ENCODE data around the gene CEMIP.

CEMIP gene

GRCh38 chr15:80991421-80991820, 212.3 kb downstream of the CEMIP start:
- H3K4me1 ChIP-seq = peaks cover 43 to 49% (median 46%) of the 10 kb centered on the region in 10 experiments
- H3K4me3 ChIP-seq = no peak overlapping the region
- H4K20me1 ChIP-seq = peaks cover 6 to 28% (median 24%) of the 10 kb centered on the region in 11 experiments; a peak in 20 of 22 replicates
- peak overlapping the region; percentile 4 to 94 (median 84); a peak in 18 of 22 replicates for H3K4me2 ChIP-seq
- peaks cover 0 to 5% (median 3%) of the 10 kb centered on the region in 11 experiments; a peak in 10 of 22 replicates for H3K9me3 ChIP-seq (replicated peaks in 1 of 11)
- no peaks in the 10 kb centered on the region for H3K27me3 ChIP-seq
- no peak for TF ChIP-seq Cebpa-rat (IDR thresholded peaks at IDR 0.05)
- peaks cover 0 to 8% (median 2%) of the 10 kb centered on the region in 11 experiments; a peak in 3 of 22 replicates for H3K36me3 ChIP-seq
- no peak overlapping the region for H3K9ac ChIP-seq
- H3K27ac ChIP-seq = peak overlapping the region in 1 of 11 experiments; percentile 12; a peak in 3 of 22 replicates

GRCh38 chr15:80992006-80992405, 212.8 kb downstream of the CEMIP start:
- no peak overlapping the region for H3K4me3 ChIP-seq
- 0 out of 22 replicates have a peak overlapping the region, but pooled peaks of 1 of the 11 experiments have one; percentile 12 for H3K27ac ChIP-seq
- peaks cover 0 to 8% (median 5%) of the 10 kb centered on the region in 11 experiments; a peak in 10 of 22 replicates for H3K9me3 ChIP-seq (replicated peaks in 1 of 11)
- no peaks in the 10 kb centered on the region for H3K27me3 ChIP-seq
- H3K36me3 ChIP-seq = peaks cover 0 to 3% (median 0%) of the 10 kb centered on the region in 11 experiments; a peak in 1 of 22 replicates
- TF ChIP-seq Cebpa-rat (IDR thresholded peaks at IDR 0.05) = no peak
- no peak overlapping the region for H3K9ac ChIP-seq
- peak overlapping the region in 7 of 11 experiments; percentile 4 to 94 (median 81); a peak in 12 of 22 replicates for H3K4me2 ChIP-seq
- peaks cover 6 to 23% (median 18%) of the 10 kb centered on the region in 11 experiments; a peak in 20 of 22 replicates for H4K20me1 ChIP-seq
- H3K4me1 ChIP-seq = peaks cover 37 to 43% (median 40%) of the 10 kb centered on the region in 10 experiments

GRCh38 chr15:80992441-80992840, 213.3 kb downstream of the CEMIP start:
- Histone ChIP-seq H4K20me1 (peaks cover 5 to 18% (median 14%) of the 10 kb centered on the region in 11 experiments; a peak in 18 of 22 replicates), H3K9ac (no peak overlapping the region), H3K4me3 (no peak overlapping the region), H3K36me3 (no peaks in the 10 kb centered on the region), H3K9me3 (replicated peaks in 1 of 11) (peaks cover 0 to 8% (median 5%) of the 10 kb centered on the region in 11 experiments; a peak in 10 of 22 replicates), H3K4me2 (peak overlapping the region in 3 of 11 experiments; percentile 85 to 94 (median 87); a peak in 6 of 22 replicates), H3K27ac (no peak overlapping the region), H3K27me3 (no peaks in the 10 kb centered on the region), H3K4me1 (peaks cover 33 to 39% (median 36%) of the 10 kb centered on the region in 10 experiments)
- no peak for TF ChIP-seq Cebpa-rat (IDR thresholded peaks at IDR 0.05)

- Histone ChIP-seq H3K9me3 (replicated peaks in 1 of 11) (peaks cover 0 to 8% (median 5%) of the 10 kb centered on the region in 11 experiments; a peak in 10 of 22 replicates), H3K4me2 (no peak overlapping the region), H3K4me1 (peaks cover 21 to 38% (median 29%) of the 10 kb centered on the region in 10 experiments), H3K4me3 (no peak overlapping the region), H3K27me3 (no peaks in the 10 kb centered on the region), H4K20me1 (no peaks in the 10 kb centered on the region; a peak in 2 of 22 replicates), H3K36me3 (no peaks in the 10 kb centered on the region), H3K27ac (no peak overlapping the region), H3K9ac (no peak overlapping the region)
- TF ChIP-seq Cebpa-rat (IDR thresholded peaks at IDR 0.05) = no peak
Observed at GRCh38 chr15:80996247-80996646, 217.1 kb downstream of the CEMIP start.

GRCh38 chr15:80997692-80998091, 218.5 kb downstream of the CEMIP start:
- peaks cover 3 to 7% (median 5%) of the 10 kb centered on the region in 11 experiments; a peak in 21 of 22 replicates for H3K36me3 ChIP-seq
- no peak overlapping the region for H3K9ac ChIP-seq
- peaks cover 19 to 28% (median 25%) of the 10 kb centered on the region in 10 experiments for H3K4me1 ChIP-seq
- peak overlapping the region in 1 of 11 experiments; percentile 95; a peak in 2 of 22 replicates for H3K4me2 ChIP-seq
- H4K20me1 ChIP-seq = peaks cover 9 to 12% (median 10%) of the 10 kb centered on the region in 11 experiments; a peak in 21 of 22 replicates
- no peak overlapping the region for H3K27ac ChIP-seq
- no peak for TF ChIP-seq Cebpa-rat (IDR thresholded peaks at IDR 0.05)
- H3K27me3 ChIP-seq = no peaks in the 10 kb centered on the region
- no peak overlapping the region for H3K4me3 ChIP-seq
- H3K9me3 ChIP-seq (replicated peaks in 1 of 11) = peaks cover 0 to 8% (median 5%) of the 10 kb centered on the region in 11 experiments; a peak in 10 of 22 replicates

- no peak for TF ChIP-seq Cebpa-rat (IDR thresholded peaks at IDR 0.05)
- Histone ChIP-seq H3K27me3 (no peaks in the 10 kb centered on the region), H4K20me1 (peaks cover 14 to 18% (median 15%) of the 10 kb centered on the region in 11 experiments; a peak in 21 of 22 replicates), H3K4me1 (peaks cover 25 to 34% (median 31%) of the 10 kb centered on the region in 10 experiments), H3K4me2 (peak overlapping the region in 10 of 11 experiments; percentile 6 to 95 (median 35); a peak in 16 of 22 replicates), H3K36me3 (peaks cover 9 to 13% (median 10%) of the 10 kb centered on the region in 11 experiments; a peak in 21 of 22 replicates), H3K9ac (peak overlapping the region in 5 of 11 experiments; percentile 6 to 24 (median 14); a peak in 4 of 22 replicates), H3K4me3 (no peak overlapping the region), H3K9me3 (replicated peaks in 1 of 11) (peaks cover 0 to 8% (median 5%) of the 10 kb centered on the region in 11 experiments; a peak in 10 of 22 replicates), H3K27ac (peak overlapping the region in 5 of 11 experiments; percentile 0 to 27 (median 15); a peak in 2 of 22 replicates)
Observed at GRCh38 chr15:80998251-80998650, 219.1 kb downstream of the CEMIP start.

- Histone ChIP-seq H3K27me3 (no peaks in the 10 kb centered on the region), H3K36me3 (peaks cover 18 to 26% (median 23%) of the 10 kb centered on the region in 11 experiments; a peak in 21 of 22 replicates), H3K4me1 (peaks cover 38 to 47% (median 45%) of the 10 kb centered on the region in 10 experiments), H3K9ac (peak overlapping the region; percentile 95 to 100 (median 99)), H3K4me3 (peak overlapping the region; percentile 81 to 99 (median 96)), H4K20me1 (peaks cover 28 to 32% (median 29%) of the 10 kb centered on the region in 11 experiments; a peak in 21 of 22 replicates), H3K27ac (peak overlapping the region; percentile 94 to 100 (median 99)), H3K4me2 (peak overlapping the region; percentile 83 to 99 (median 95)), H3K9me3 (replicated peaks in 1 of 11) (peaks cover 0 to 8% (median 5%) of the 10 kb centered on the region in 11 experiments; a peak in 10 of 22 replicates)
- no peak for TF ChIP-seq Cebpa-rat (IDR thresholded peaks at IDR 0.05)
Observed at GRCh38 chr15:80999623-81000036, 220.5 kb downstream of the CEMIP start.

- H3K4me3 ChIP-seq = peak overlapping the region; percentile 81 to 99 (median 96)
- no peak for TF ChIP-seq Cebpa-rat (IDR thresholded peaks at IDR 0.05)
- no peaks in the 10 kb centered on the region for H3K27me3 ChIP-seq
- H4K20me1 ChIP-seq = peaks cover 29 to 37% (median 34%) of the 10 kb centered on the region in 11 experiments; a peak in 21 of 22 replicates
- peak overlapping the region; percentile 83 to 99 (median 95) for H3K4me2 ChIP-seq
- H3K4me1 ChIP-seq = peaks cover 41 to 53% (median 49%) of the 10 kb centered on the region in 10 experiments
- H3K9ac ChIP-seq = peak overlapping the region; percentile 95 to 100 (median 99)
- peaks cover 18 to 32% (median 27%) of the 10 kb centered on the region in 11 experiments; a peak in 21 of 22 replicates for H3K36me3 ChIP-seq
- peaks cover 0 to 8% (median 5%) of the 10 kb centered on the region in 11 experiments; a peak in 10 of 22 replicates for H3K9me3 ChIP-seq (replicated peaks in 1 of 11)
- H3K27ac ChIP-seq = peak overlapping the region; percentile 94 to 100 (median 99)
Observed at GRCh38 chr15:81000144-81000623, 221.0 kb downstream of the CEMIP start.

All from BLaER1 treated with 17β-estradiol and CSF1 and Interleukin-3, amounts not matched to agents 10 nM and 100 nM (cell line).